ENCODE results near the gene FAM161A.
"Not testable (repeated sequence)": the region's sequence is repeated elsewhere in the genome, so short reads cannot be mapped to it uniquely, and the experiment has no call there.

Gene FAM161A

GRCh38 chr2:61876400-61876799 is 22.5 kb upstream of the FAM161A start:
- Histone ChIP-seq H3K36me3 (ENCODE audit: control insufficient read depth, insufficient read depth, low read length) (no peaks in the 10 kb centered on the region), H3K4me1 (ENCODE audit: control insufficient read depth, insufficient read depth, low read length) (no peaks in the 10 kb centered on the region), H3K9me3 (ENCODE audit: control insufficient read depth, low read length) (no peaks in the 10 kb centered on the region), H3K27me3 (ENCODE audit: control insufficient read depth, insufficient read depth, low read length) (no peaks in the 10 kb centered on the region), H3K4me3 (ENCODE audit: low read length) (no peak overlapping the region), H3K9ac (ENCODE audit: low read length) (no peak overlapping the region)

- H3K4me3 ChIP-seq (ENCODE audit: low read length); H3K36me3 ChIP-seq (ENCODE audit: control insufficient read depth, insufficient read depth, low read length); H3K27me3 ChIP-seq (ENCODE audit: control insufficient read depth, insufficient read depth, low read length); H3K9me3 ChIP-seq (ENCODE audit: control insufficient read depth, low read length); H3K9ac ChIP-seq (ENCODE audit: low read length); H3K4me1 ChIP-seq (ENCODE audit: control insufficient read depth, insufficient read depth, low read length): not testable (repeated sequence)
Observed at GRCh38 chr2:61866482-61867089, 12.7 kb upstream of the FAM161A start.

- H3K9ac ChIP-seq (ENCODE audit: low read length), result no peak overlapping the region
- H3K36me3 ChIP-seq (ENCODE audit: control insufficient read depth, insufficient read depth, low read length), result no peaks in the 10 kb centered on the region
Observed at GRCh38 chr2:61862085-61862484, 8.2 kb upstream of the FAM161A start.

GRCh38 chr2:61857224-61857623 is 3.4 kb upstream of the FAM161A start:
- no peaks in the 10 kb centered on the region for H3K9me3 ChIP-seq (ENCODE audit: control insufficient read depth, low read length)
- H3K4me1 ChIP-seq (ENCODE audit: control insufficient read depth, insufficient read depth, low read length), result peaks cover 10% of the 10 kb centered on the region
- no peaks in the 10 kb centered on the region for H3K36me3 ChIP-seq (ENCODE audit: control insufficient read depth, insufficient read depth, low read length)
- H3K4me3 ChIP-seq (ENCODE audit: low read length), result no peak overlapping the region
- no peak overlapping the region for H3K9ac ChIP-seq (ENCODE audit: low read length)
- no peaks in the 10 kb centered on the region for H3K27me3 ChIP-seq (ENCODE audit: control insufficient read depth, insufficient read depth, low read length)

More at GRCh38 chr2:61862085-61862484, 8.2 kb upstream of the FAM161A start:
- H3K4me1 ChIP-seq (ENCODE audit: control insufficient read depth, insufficient read depth, low read length), result no peaks in the 10 kb centered on the region
- H3K27me3 ChIP-seq (ENCODE audit: control insufficient read depth, insufficient read depth, low read length), result no peaks in the 10 kb centered on the region
- no peak overlapping the region for H3K4me3 ChIP-seq (ENCODE audit: low read length)
- no peaks in the 10 kb centered on the region for H3K9me3 ChIP-seq (ENCODE audit: control insufficient read depth, low read length)

GRCh38 chr2:61855318-61855613 is 1.4 kb upstream of the FAM161A start:
- Histone ChIP-seq H3K27me3 (ENCODE audit: control insufficient read depth, insufficient read depth, low read length) (no peaks in the 10 kb centered on the region), H3K4me1 (ENCODE audit: control insufficient read depth, insufficient read depth, low read length) (peaks cover 10% of the 10 kb centered on the region), H3K9me3 (ENCODE audit: control insufficient read depth, low read length) (no peaks in the 10 kb centered on the region), H3K9ac (ENCODE audit: low read length) (peak overlapping the region; percentile 51), H3K4me3 (ENCODE audit: low read length) (peak overlapping the region; percentile 56), H3K36me3 (ENCODE audit: control insufficient read depth, insufficient read depth, low read length) (no peaks in the 10 kb centered on the region)

GRCh38 chr2:61854564-61855317 is 881 bp upstream of the FAM161A start:
- peak overlapping the region; percentile 51 for H3K9ac ChIP-seq (ENCODE audit: low read length)
- H3K4me1 ChIP-seq (ENCODE audit: control insufficient read depth, insufficient read depth, low read length), result peaks cover 10% of the 10 kb centered on the region
- H3K4me3 ChIP-seq (ENCODE audit: low read length), result peak overlapping the region; percentile 56
- H3K36me3 ChIP-seq (ENCODE audit: control insufficient read depth, insufficient read depth, low read length), result no peaks in the 10 kb centered on the region
- no peaks in the 10 kb centered on the region for H3K9me3 ChIP-seq (ENCODE audit: control insufficient read depth, low read length)
- H3K27me3 ChIP-seq (ENCODE audit: control insufficient read depth, insufficient read depth, low read length), result no peaks in the 10 kb centered on the region

- Histone ChIP-seq H3K9me3 (ENCODE audit: control insufficient read depth, low read length) (no peaks in the 10 kb centered on the region), H3K9ac (ENCODE audit: low read length) (peak overlapping the region; percentile 63), H3K4me1 (ENCODE audit: control insufficient read depth, insufficient read depth, low read length) (peaks cover 10% of the 10 kb centered on the region), H3K36me3 (ENCODE audit: control insufficient read depth, insufficient read depth, low read length) (no peaks in the 10 kb centered on the region), H3K4me3 (ENCODE audit: low read length) (peak overlapping the region; percentile 56), H3K27me3 (ENCODE audit: control insufficient read depth, insufficient read depth, low read length) (no peaks in the 10 kb centered on the region)
Observed at GRCh38 chr2:61853086-61853846, 594 bp downstream of the FAM161A start.

GRCh38 chr2:61851270-61851669 is 2.6 kb downstream of the FAM161A start:
- H3K9me3 ChIP-seq (ENCODE audit: control insufficient read depth, low read length); H3K4me3 ChIP-seq (ENCODE audit: low read length); H3K36me3 ChIP-seq (ENCODE audit: control insufficient read depth, insufficient read depth, low read length); H3K9ac ChIP-seq (ENCODE audit: low read length); H3K27me3 ChIP-seq (ENCODE audit: control insufficient read depth, insufficient read depth, low read length): not testable (repeated sequence)
- peaks cover 10% of the 10 kb centered on the region for H3K4me1 ChIP-seq (ENCODE audit: control insufficient read depth, insufficient read depth, low read length)

GRCh38 chr2:61845320-61845719 is 8.5 kb downstream of the FAM161A start:
- Histone ChIP-seq H3K27me3 (ENCODE audit: control insufficient read depth, insufficient read depth, low read length) (no peaks in the 10 kb centered on the region), H3K4me1 (ENCODE audit: control insufficient read depth, insufficient read depth, low read length) (no peaks in the 10 kb centered on the region), H3K9ac (ENCODE audit: low read length) (no peak overlapping the region), H3K36me3 (ENCODE audit: control insufficient read depth, insufficient read depth, low read length) (no peaks in the 10 kb centered on the region), H3K4me3 (ENCODE audit: low read length) (no peak overlapping the region), H3K9me3 (ENCODE audit: control insufficient read depth, low read length) (no peaks in the 10 kb centered on the region)

GRCh38 chr2:61841286-61841685 is 12.6 kb downstream of the FAM161A start:
- H3K9me3 ChIP-seq (ENCODE audit: control insufficient read depth, low read length), result no peaks in the 10 kb centered on the region
- no peak overlapping the region for H3K9ac ChIP-seq (ENCODE audit: low read length)
- no peaks in the 10 kb centered on the region for H3K36me3 ChIP-seq (ENCODE audit: control insufficient read depth, insufficient read depth, low read length)
- H3K27me3 ChIP-seq (ENCODE audit: control insufficient read depth, insufficient read depth, low read length), result no peaks in the 10 kb centered on the region
- no peaks in the 10 kb centered on the region for H3K4me1 ChIP-seq (ENCODE audit: control insufficient read depth, insufficient read depth, low read length)
- no peak overlapping the region for H3K4me3 ChIP-seq (ENCODE audit: low read length)

GRCh38 chr2:61834893-61835292 is 19.0 kb downstream of the FAM161A start:
- no peaks in the 10 kb centered on the region for H3K4me1 ChIP-seq (ENCODE audit: control insufficient read depth, insufficient read depth, low read length)
- H3K9ac ChIP-seq (ENCODE audit: low read length), result no peak overlapping the region
- no peak overlapping the region for H3K4me3 ChIP-seq (ENCODE audit: low read length)
- H3K9me3 ChIP-seq (ENCODE audit: control insufficient read depth, low read length), result no peaks in the 10 kb centered on the region
- no peaks in the 10 kb centered on the region for H3K36me3 ChIP-seq (ENCODE audit: control insufficient read depth, insufficient read depth, low read length)
- no peaks in the 10 kb centered on the region for H3K27me3 ChIP-seq (ENCODE audit: control insufficient read depth, insufficient read depth, low read length)

- no peaks in the 10 kb centered on the region for H3K9me3 ChIP-seq (ENCODE audit: control insufficient read depth, low read length)
- H3K4me3 ChIP-seq (ENCODE audit: low read length), result no peak overlapping the region
- H3K27me3 ChIP-seq (ENCODE audit: control insufficient read depth, insufficient read depth, low read length), result no peaks in the 10 kb centered on the region
- H3K4me1 ChIP-seq (ENCODE audit: control insufficient read depth, insufficient read depth, low read length), result no peaks in the 10 kb centered on the region
- H3K36me3 ChIP-seq (ENCODE audit: control insufficient read depth, insufficient read depth, low read length), result no peaks in the 10 kb centered on the region
- no peak overlapping the region for H3K9ac ChIP-seq (ENCODE audit: low read length)
Observed at GRCh38 chr2:61833971-61834370, 19.9 kb downstream of the FAM161A start.
